GM12878 (cell line): ENCODE measurements around the gene COQ6. TPM values are rescaled to one million over a fixed set of nuclear protein-coding genes. Genes with fewer than 3 reads are reported as not detected.
"Not testable (repeated sequence)": the region's sequence is repeated elsewhere in the genome, so short reads cannot be mapped to it uniquely, and the experiment has no call there.

Experiments
- ATAC-seq: fragments of 200-7000 bp; cut with Tn5 transposase; 3 replicates; pipeline ENCODE4 v1.9.1; 2020; ENCODE audit warnings: mild to moderate bottlenecking, moderate library complexity
- BruUV-seq: library from RNA; stranded (reverse); fragments of 400-500 nt; replicated peaks from 2 replicates; lab custom pipeline; 2021; lab: Mats Ljungman, UMichigan
- CTCF ChIA-PET: fragments of 300-600 bp; sonication (Branson Sonifier 250); formaldehyde crosslinking; extraction: SDS; loops from one replicate; lab custom pipeline; 2021; ENCODE audit warnings: inconsistent platforms; lab: Yijun Ruan, JAX
- POLR2A ChIA-PET: fragments of 350-600 bp; formaldehyde crosslinking; extraction: SDS; loops from one replicate; lab custom pipeline; 2021; ENCODE audit warnings: inconsistent platforms; lab: Charles Lee
- RAD21 ChIA-PET: fragments of 300-600 bp; sonication (Branson Sonifier 250); formaldehyde crosslinking; loops from one replicate; lab custom pipeline; 2023; ENCODE audit warnings: antibody characterized with exemption; ENCODE audit not compliant: unreplicated experiment; lab: Charles Lee
- SMC1A ChIA-PET: fragments of 300-600 bp; sonication (Branson Sonifier 250); formaldehyde crosslinking; loops from one replicate; lab custom pipeline; 2023; ENCODE audit not compliant: unreplicated experiment, uncharacterized antibody; lab: Charles Lee
- DNase-seq: peaks from one replicate; pipeline ENCODE4 v3.0.0-alpha.2; 2011; ENCODE audit warnings: low read depth, low spot score
- FAIRE-seq: peaks from 3 replicates; lab custom pipeline; 2011; peaks lifted over from hg19 to GRCh38; lab: Jason Lieb, UNC
- H2AFZ ChIP-seq: 2 replicates; pipeline ENCODE4 v1.6.0; 2011; ENCODE audit warnings: low read depth, low read length, control low read depth; ENCODE audit not compliant: control insufficient read depth
- H3K27ac ChIP-seq: 2 replicates; pipeline ENCODE4 v1.5.1; 2011; ENCODE audit warnings: control low read depth; ENCODE audit not compliant: control insufficient read depth, insufficient read depth
- H3K27me3 ChIP-seq, 2 experiments: replicated peaks in 1 of 2; 2 replicates each; pipeline versions ENCODE4 v1.6.0 to v1.6.1; 2011; ENCODE audit warnings: low read length in 1 of 2; ENCODE audit not compliant: control insufficient read depth in 2 of 2, insufficient read depth in 2 of 2
- H3K36me3 ChIP-seq, 2 experiments: 2 replicates each; pipeline ENCODE4 v1.5.1; 2011; ENCODE audit warnings: low read length in 1 of 2; ENCODE audit not compliant: control insufficient read depth in 2 of 2, insufficient read depth in 2 of 2
- H3K4me1 ChIP-seq: 2 replicates; pipeline ENCODE4 v1.6.1; 2011; ENCODE audit warnings: mild to moderate bottlenecking, low read length, moderate library complexity, mixed read lengths; ENCODE audit not compliant: control insufficient read depth, insufficient read depth
- H3K4me2 ChIP-seq: 2 replicates; pipeline ENCODE4 v1.6.0; 2011; ENCODE audit warnings: control low read depth; ENCODE audit not compliant: control insufficient read depth, insufficient read depth
- H3K4me3 ChIP-seq: fragments of 200-600 bp; sonication (generic); 2 replicates; pipeline ENCODE4 v1.5.1; 2016
- H3K79me2 ChIP-seq: 2 replicates; pipeline ENCODE4 v1.6.0; 2011; ENCODE audit warnings: low read length; ENCODE audit not compliant: control insufficient read depth, insufficient read depth
- H3K9ac ChIP-seq: 2 replicates; pipeline ENCODE4 v1.8.0; 2011; ENCODE audit warnings: low read length, control low read depth, mixed read lengths; ENCODE audit not compliant: control insufficient read depth, insufficient read depth
- H3K9me3 ChIP-seq: replicated peaks from 3 replicates; pipeline ENCODE4 v1.5.1; 2011; ENCODE audit warnings: mild to moderate bottlenecking, low read length; ENCODE audit not compliant: control insufficient read depth, insufficient read depth
- H4K20me1 ChIP-seq: 2 replicates; pipeline ENCODE4 v1.6.0; 2011; ENCODE audit not compliant: control insufficient read depth, insufficient read depth
- CBX5 ChIP-seq: sonication (generic); IDR thresholded peaks from 2 replicates; pipeline ENCODE4 v1.6.1; 2016; ENCODE audit warnings: low read depth, moderate library complexity, mild to moderate bottlenecking, inconsistent platforms
- CTCF ChIP-seq, 3 experiments: IDR thresholded peaks in 2 of 3; conservative IDR thresholded peaks in 1 of 3; 2 replicates each; pipeline ENCODE4 v1.5.1; 2011; ENCODE audit warnings: low read depth in 3 of 3, low read length in 3 of 3, mild to moderate bottlenecking in 3 of 3, control low read depth in 2 of 3, moderate library complexity in 2 of 3, inconsistent platforms in 1 of 3, mixed read lengths in 1 of 3; ENCODE audit not compliant: control insufficient read depth in 2 of 3, insufficient read depth in 1 of 3; ENCODE audit errors: extremely low read depth in 1 of 3
- KLF5 ChIP-seq: fragments of 450-650 bp; IDR thresholded peaks from 2 replicates; pipeline ENCODE4 v1.6.1; 2014; ENCODE audit warnings: mild to moderate bottlenecking; ENCODE audit not compliant: partially characterized antibody
- MYB ChIP-seq: fragments of 150-350 bp; IDR thresholded peaks from 2 replicates; pipeline ENCODE4 v1.6.1; 2014; ENCODE audit warnings: mild to moderate bottlenecking, low read depth, low read length, borderline replicate concordance
- SMAD5 ChIP-seq: IDR thresholded peaks from 2 replicates; pipeline ENCODE4 v1.6.1; 2016; ENCODE audit warnings: antibody characterized with exemption, low read depth
- WGBS: methylation state at CpG from one replicate; pipeline ENCODE4 v1.1.6; 2016; ENCODE audit warnings: low lambda C conversion rate; ENCODE audit not compliant: insufficient replicate concordance, insufficient coverage; ENCODE audit errors: missing lambda C conversion rate; 5-methylcytosine and 5-hydroxymethylcytosine counted together
- in situ Hi-C: fragments of 300-500 bp; cut with MboI; formaldehyde crosslinking; loops from 9 replicates; pipeline ENCODE4 v1.14.3; 2018; ENCODE audit warnings: mixed read lengths
- intact Hi-C: fragments of 100-400 bp; cut with micrococcal nuclease; formaldehyde crosslinking; loops from one replicate; pipeline ENCODE4 v1.14.2; 2022; ENCODE audit not compliant: unreplicated experiment
- polyA plus RNA-seq, 11 experiments: library from polyadenylated mRNA; depleted of rRNA in 4 of 11; unstranded in 6 of 11; stranded (reverse) in 5 of 11; fragments of >200 nt; fragmentation: Nextera tagmentation in 4 of 11; fragmentation: Illumina TruSeq in 1 of 11; extraction: Ambion mirVana in 4 of 11; extraction: Trizol in 1 of 11; gene quantifications; 1 replicate in 1 of 11; 2 replicates in 10 of 11; pipeline versions ENCODE4 v1.2.1 to v1.2.3, GENCODE V29; 2011 to 2016; ENCODE audit warnings: inconsistent platforms in 2 of 11, missing spikeins in 2 of 11, low read depth in 1 of 11
- total RNA-seq, 4 experiments: library from RNA; depleted of rRNA in 3 of 4; stranded (reverse); fragments of >200 nt in 3 of 4; fragmentation: Illumina TruSeq in 1 of 4; extraction: Trizol in 1 of 4; gene quantifications; 2 replicates each; pipeline versions ENCODE4 v1.2.1 to v1.2.3, GENCODE V29; 2013 to 2021

The COQ6 gene
- total and polyA plus RNA-seq, 10 of the 15 experiments (the other 5 are each of a cell fraction or from before 2014, with no cell fraction given) = 5.4 to 45.5 (median 19.1) TPM

GRCh38 chr14:73913256-73913655, 36.8 kb upstream of the COQ6 start:
- POLR2A ChIA-PET = interaction anchor here (0.9 kb wide), 1 partner anchor 17 kb away, joined by 3 read pairs; no protein-coding TSS in a partner anchor
- TF ChIP-seq KLF5 (no peak), CTCF (IDR thresholded peaks at IDR 0.05 in 2 of 3, conservative IDR thresholded peaks at IDR 0.05 in 1 of 3; ENCODE audit: control insufficient read depth in 2 of 3, extremely low read depth in 1 of 3, insufficient read depth in 1 of 3, low read depth in 3 of 3, low read length in 3 of 3) (no peak), CBX5 (no peak), MYB (no peak)
- H3K4me1 ChIP-seq = no peaks in the 10 kb centered on the region
- no peak for ATAC-seq
- 98% methylated on average over 3 of the region's 3 CpGs for WGBS
- H3K36me3 ChIP-seq = peaks cover 6 to 26% of the 10 kb centered on the region in 2 experiments
- intact Hi-C loops = no loop called here
- H3K9me3 ChIP-seq = no peaks in the 10 kb centered on the region
- H3K9ac ChIP-seq = no peak overlapping the region
- RAD21 ChIA-PET = no interaction called here
- in situ Hi-C loops = no loop called here
- DNase-seq = no peak
- no TSS peak for BruUV-seq
- H3K4me3 ChIP-seq = no peak overlapping the region
- no peak overlapping the region for H3K4me2 ChIP-seq
- H2AFZ ChIP-seq = no peak overlapping the region
- CTCF ChIA-PET = interaction anchor here (1.0 kb wide), 1 partner anchor 27 kb away, joined by 3 read pairs; the partner anchor contains the start of gene ZNF410
- no peak for FAIRE-seq
- H3K27me3 ChIP-seq = no peaks in the 10 kb centered on the region
- no peak overlapping the region for H3K27ac ChIP-seq
- SMC1A ChIA-PET = interaction anchor here (1.1 to 1.4 kb wide), 2 partner anchors 18 to 269 kb away, joined by 3 read pairs; no protein-coding TSS in a partner anchor
- no peaks in the 10 kb centered on the region for H3K79me2 ChIP-seq
- H4K20me1 ChIP-seq = no peaks in the 10 kb centered on the region

- POLR2A ChIA-PET = no interaction called here
- ATAC-seq = no peak
- intact Hi-C loops = no loop called here
Measured at GRCh38 chr14:73916324-73916723, 33.8 kb upstream of the COQ6 start.

GRCh38 chr14:73919457-73919856, 30.6 kb upstream of the COQ6 start:
- DNase-seq, H3K4me2 ChIP-seq, ATAC-seq, H3K4me3 ChIP-seq, CTCF ChIA-PET, H3K9me3 ChIP-seq, H3K79me2 ChIP-seq, BruUV-seq, intact Hi-C loops, H2AFZ ChIP-seq, H3K9ac ChIP-seq, in situ Hi-C loops, H3K27ac ChIP-seq, FAIRE-seq, H3K27me3 ChIP-seq, H3K4me1 ChIP-seq, SMC1A ChIA-PET, H4K20me1 ChIP-seq: not testable (repeated sequence)
- ChIA-PET POLR2A (interaction anchor here (0.7 kb wide), 1 partner anchor 15 kb away, joined by 6 read pairs; no protein-coding TSS in a partner anchor), RAD21 (interaction anchor here (0.6 kb wide), 1 partner anchor 949 kb away, joined by 3 read pairs; no protein-coding TSS in a partner anchor)
- 100% methylated on average over 2 of the region's 2 CpGs for WGBS
- H3K36me3 ChIP-seq = peaks cover 8 to 17% of the 10 kb centered on the region in 2 experiments

More at GRCh38 chr14:73916324-73916723, 33.8 kb upstream of the COQ6 start:
- no TSS peak for BruUV-seq
- H3K79me2 ChIP-seq = no peaks in the 10 kb centered on the region
- H3K4me3 ChIP-seq = no peak overlapping the region
- peaks cover 7 to 22% of the 10 kb centered on the region in 2 experiments for H3K36me3 ChIP-seq
- over 99% methylated on average over 6 of the region's 6 CpGs for WGBS
- DNase-seq (no peak), FAIRE-seq (no peak)
- no peak overlapping the region for H3K4me2 ChIP-seq
- in situ Hi-C loops = no loop called here
- no peaks in the 10 kb centered on the region for H3K9me3 ChIP-seq
- ChIA-PET RAD21 (no interaction called here), SMC1A (interaction anchor here (0.7 to 1.0 kb wide), 2 partner anchors 16 to 89 kb away, joined by 3 read pairs; no protein-coding TSS in a partner anchor), CTCF (no interaction called here)
- no peaks in the 10 kb centered on the region for H4K20me1 ChIP-seq
- no peak overlapping the region for H3K9ac ChIP-seq
- H2AFZ ChIP-seq = no peak overlapping the region
- H3K4me1 ChIP-seq = no peaks in the 10 kb centered on the region
- H3K27ac ChIP-seq = no peak overlapping the region
- TF ChIP-seq SMAD5 = no peak
- H3K27me3 ChIP-seq = no peaks in the 10 kb centered on the region
